IPS-NIHi7 (cell line): Measurements from ENCODE around the gene PLCXD3.
A peak's percentile ranks its signal among the peaks of the same experiment; 100 is the strongest.

Source experiments
- DNase-seq: peaks from one replicate; pipeline ENCODE4 v3.0.0; 2012; ENCODE audit warnings: mixed read lengths; ENCODE audit errors: extremely low spot score

Gene PLCXD3

DNA sequence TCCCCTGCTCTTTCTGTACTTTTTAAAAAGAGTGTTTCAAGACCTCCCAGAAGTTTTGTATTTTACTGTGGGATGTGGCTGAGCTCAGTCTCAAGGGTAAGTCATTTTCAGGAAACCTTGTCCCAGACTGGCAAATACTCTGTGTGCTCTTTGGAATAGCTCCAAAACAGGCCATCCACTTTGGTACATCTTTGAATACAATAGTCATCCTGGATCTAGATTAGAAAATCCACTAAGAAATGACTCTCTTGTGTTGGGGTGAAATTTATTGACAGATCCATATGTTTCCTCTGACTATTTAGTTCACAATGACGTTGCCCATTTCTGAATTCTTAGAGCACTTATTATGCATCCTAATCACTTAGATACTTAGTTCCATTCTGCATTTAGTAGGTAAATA, 95.2 kb downstream of the PLCXD3 start:
- DNase-seq: no peak

DNA sequence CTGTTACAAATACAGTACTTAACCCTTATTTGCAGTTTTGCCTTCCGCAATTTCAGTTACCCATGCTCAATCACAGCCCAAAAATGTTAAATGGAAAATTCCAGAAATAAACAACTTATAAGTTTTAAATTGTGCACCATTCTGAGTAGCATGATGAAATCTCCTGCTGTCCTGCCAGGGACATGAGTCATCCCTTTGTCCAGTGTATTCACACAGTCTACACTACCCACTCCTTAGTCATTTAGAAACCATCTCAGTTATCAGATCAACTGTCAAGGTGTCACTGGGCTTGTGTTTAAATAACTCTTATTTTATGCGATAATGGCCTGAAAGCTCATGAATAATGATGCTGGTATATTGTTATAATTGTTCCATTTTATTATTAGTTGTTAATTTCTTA, 95.8 kb downstream of the PLCXD3 start:
- no peak for DNase-seq

DNA sequence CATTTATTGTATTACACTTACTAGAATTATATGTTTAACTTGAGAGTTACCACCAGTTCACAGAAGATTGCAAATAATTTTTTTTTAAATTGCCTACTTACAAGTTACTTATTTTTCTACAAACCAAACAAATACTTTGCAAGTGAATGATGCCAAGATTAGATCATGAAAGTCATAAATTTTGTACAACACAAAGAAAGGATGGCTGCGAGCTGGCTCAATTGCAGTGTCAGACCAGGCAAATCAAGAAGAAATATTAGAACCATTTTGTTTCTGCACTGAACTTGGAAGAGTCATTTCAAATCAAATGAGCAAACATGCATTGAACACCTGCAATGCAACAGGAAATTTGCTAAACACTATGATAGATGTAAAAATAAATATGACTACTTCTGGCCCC, 97.3 kb downstream of the PLCXD3 start:
- no peak for DNase-seq

DNA sequence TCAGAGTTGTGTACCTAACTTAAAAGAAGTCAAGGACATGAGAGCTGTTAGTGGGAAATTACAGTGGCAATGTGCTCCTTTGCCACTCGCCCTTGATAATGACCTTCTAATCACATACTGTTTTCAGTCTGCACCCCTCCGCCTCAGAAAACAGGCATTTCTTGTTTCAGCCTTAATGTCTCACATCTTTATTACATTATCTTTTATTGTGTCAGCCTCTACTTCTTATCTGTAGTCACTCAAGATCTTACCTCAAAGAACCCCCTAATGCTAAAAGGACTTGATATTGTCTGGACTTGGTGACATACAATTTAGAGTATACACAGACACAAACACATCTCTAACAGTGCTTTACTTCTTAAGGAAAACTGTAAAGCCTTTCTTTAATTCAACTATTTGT, 97.9 kb downstream of the PLCXD3 start:
- DNase-seq: no peak

- peak; percentile 33 for DNase-seq
Measured at GRCh38 chr5:41410737-41411136, 99.7 kb downstream of the PLCXD3 start.

- DNase-seq: no peak
Measured at GRCh38 chr5:41410307-41410706, 100.1 kb downstream of the PLCXD3 start.

GRCh38 chr5:41408676-41409443, 101.5 kb downstream of the PLCXD3 start:
- DNase-seq: no peak

DNA sequence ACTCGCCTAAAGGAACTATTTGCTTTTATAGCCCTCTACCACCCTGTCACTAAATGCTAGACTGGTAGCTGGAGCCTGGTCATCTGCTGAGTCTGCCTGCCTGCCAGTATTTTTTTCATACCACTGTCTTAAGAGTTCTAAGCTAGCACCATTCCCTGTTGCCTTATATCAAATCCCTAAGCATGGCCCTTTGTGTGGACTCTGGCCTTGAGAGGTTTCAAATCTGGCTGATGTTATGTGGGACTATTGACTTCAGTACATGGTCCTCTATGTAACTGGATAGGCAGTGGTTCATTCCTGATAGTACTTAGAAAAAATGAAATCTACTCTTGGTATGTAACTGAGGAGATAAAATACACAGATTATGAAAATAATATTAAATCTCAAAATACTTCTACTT, 103.5 kb downstream of the PLCXD3 start:
- DNase-seq: no peak

- DNase-seq: no peak
Measured at GRCh38 chr5:41406424-41406823, 104.0 kb downstream of the PLCXD3 start.

DNA sequence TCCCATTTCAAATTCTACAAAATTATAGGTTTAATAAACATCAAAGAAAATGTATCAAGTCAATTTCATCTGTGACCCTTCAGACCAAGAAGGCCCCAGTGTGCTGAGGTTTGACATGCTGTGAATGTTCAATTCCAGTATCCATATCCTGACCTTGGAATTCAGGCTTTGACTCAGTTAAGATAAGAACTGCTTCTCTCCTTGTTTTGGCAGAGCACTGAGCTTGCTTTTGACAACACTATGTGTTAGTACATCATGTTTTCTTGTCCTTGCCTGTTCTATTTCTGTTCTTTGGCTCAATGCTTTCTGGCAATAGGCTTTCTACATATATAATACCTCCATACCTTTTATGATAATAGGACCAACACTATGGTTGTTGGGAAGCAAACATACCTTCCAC, 105.6 kb downstream of the PLCXD3 start:
- no peak for DNase-seq

DNA sequence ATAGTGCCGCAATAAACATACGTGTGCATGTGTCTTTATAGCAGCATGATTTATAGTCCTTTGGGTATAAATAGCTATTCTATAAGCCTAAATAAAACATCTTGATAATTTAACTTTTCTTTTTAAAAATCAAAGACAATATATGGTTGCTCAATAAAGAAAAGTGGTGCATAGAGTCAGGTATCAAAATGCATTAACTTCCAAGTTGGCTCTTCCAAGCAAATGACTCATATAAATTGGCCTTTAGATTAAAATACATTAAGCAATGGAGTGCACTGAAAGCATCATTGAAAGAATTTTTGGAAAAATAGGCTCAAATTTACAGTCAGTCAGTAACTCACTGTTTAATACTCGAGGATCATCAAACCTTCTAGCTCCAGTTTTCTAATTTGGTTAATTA, 106.6 kb downstream of the PLCXD3 start:
- no peak for DNase-seq

DNA sequence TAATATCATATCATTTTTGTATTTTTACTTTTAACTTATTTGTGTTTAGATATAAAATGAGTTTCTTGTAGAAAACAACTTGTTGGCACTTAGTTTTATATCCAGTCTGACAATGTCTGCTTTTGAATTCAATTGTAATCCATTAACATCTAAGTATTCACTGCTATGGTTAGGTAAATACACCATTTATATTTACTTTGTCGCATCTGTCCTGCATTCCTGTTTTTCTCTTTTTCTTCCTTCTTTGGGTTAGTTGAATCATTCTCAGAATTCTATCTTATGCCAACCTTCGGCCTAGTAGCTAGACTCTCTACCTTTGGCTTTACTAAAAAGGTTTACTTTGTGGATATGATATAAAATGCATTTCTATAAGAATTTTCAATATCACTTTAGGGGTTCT, 107.6 kb downstream of the PLCXD3 start:
- DNase-seq: no peak

GRCh38 chr5:41399839-41400238, 110.6 kb downstream of the PLCXD3 start:
- DNase-seq: no peak

- DNase-seq: no peak
Measured at GRCh38 chr5:41392016-41392415, 118.4 kb downstream of the PLCXD3 start.

- DNase-seq: no peak
Measured at GRCh38 chr5:41374631-41375030, 135.8 kb downstream of the PLCXD3 start.

DNA sequence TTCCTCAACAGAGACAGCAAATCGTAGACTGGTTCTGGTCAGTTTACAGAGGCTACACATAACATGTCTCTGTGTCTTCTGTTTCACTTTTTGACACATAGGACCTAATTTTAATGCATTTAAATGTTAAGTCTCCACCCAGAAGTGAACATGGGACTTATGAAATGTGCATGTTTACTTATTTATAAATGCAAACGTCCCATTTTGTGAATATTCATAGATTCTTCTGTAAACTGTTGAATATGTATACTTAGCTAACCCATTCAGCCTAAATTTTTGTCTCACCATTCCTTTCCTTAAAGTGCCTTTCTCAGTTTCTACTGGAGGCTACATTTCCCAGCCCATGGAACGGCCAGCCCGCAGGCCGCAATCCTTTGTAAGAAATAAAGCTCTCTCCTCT, 137.2 kb downstream of the PLCXD3 start:
- DNase-seq: no peak

- DNase-seq: no peak
Measured at GRCh38 chr5:41371738-41372137, 138.7 kb downstream of the PLCXD3 start.

DNA sequence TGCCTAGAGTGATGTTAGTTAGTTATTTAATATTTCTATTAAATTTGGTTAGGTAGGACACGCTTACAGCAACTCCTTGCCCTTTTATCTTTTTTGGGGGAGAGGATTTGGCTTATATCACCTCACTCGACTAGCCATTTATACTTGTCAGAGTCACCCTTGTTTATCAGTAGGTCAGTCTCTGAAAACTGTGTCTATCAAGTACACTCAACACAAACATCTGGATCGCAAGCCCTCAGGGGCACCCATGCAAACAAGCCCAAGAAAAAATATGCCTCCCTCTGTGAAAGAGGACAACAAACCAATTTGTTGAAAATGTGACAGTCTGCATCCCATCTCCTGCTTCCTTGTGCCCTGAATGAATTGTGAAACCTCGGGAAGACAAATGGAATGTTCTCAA, 139.9 kb downstream of the PLCXD3 start:
- DNase-seq: no peak

- no peak for DNase-seq
Measured at GRCh38 chr5:41369799-41370198, 140.6 kb downstream of the PLCXD3 start.

GRCh38 chr5:41368158-41368557, 142.2 kb downstream of the PLCXD3 start:
- no peak for DNase-seq

- DNase-seq: no peak
Measured at GRCh38 chr5:41365369-41365768, 145.0 kb downstream of the PLCXD3 start.

- no peak for DNase-seq
Measured at GRCh38 chr5:41364346-41364745, 146.1 kb downstream of the PLCXD3 start.

- no peak for DNase-seq
Measured at GRCh38 chr5:41363343-41363986, 146.9 kb downstream of the PLCXD3 start.

- peak; percentile 38 for DNase-seq
Measured at GRCh38 chr5:41356786-41357185, 153.6 kb downstream of the PLCXD3 start.
